ENCODE data around the gene WDR75. TPM values are rescaled to one million over a fixed set of nuclear protein-coding genes. Genes with fewer than 3 reads are reported as not detected.

WDR75 gene
- total and polyA plus RNA-seq, 9 of the 15 experiments (the other 6 are each of a cell fraction or from before 2014, with no cell fraction given): 50.9 to 111 (median 76.4) TPM

GRCh38 chr2:189488008-189488310, 46.7 kb downstream of the WDR75 start:
- Histone ChIP-seq H3K27me3 (ENCODE audit: control insufficient read depth in 2 of 2, insufficient read depth in 2 of 2, low read length in 2 of 2) (no peaks in the 10 kb centered on the region), H3K27ac (ENCODE audit: extremely low read depth, low read depth, low read length) (no peak overlapping the region), H3K4me1 (replicated peaks in 1 of 2; ENCODE audit: control insufficient read depth in 2 of 2, insufficient read depth in 2 of 2, low read length in 2 of 2) (no peaks in the 10 kb centered on the region; a peak in 2 of 5 replicates), H4K20me1 (replicated peaks; ENCODE audit: control insufficient read depth, insufficient read depth, low read length) (no peaks in the 10 kb centered on the region), H2AFZ (ENCODE audit: low read depth, low read length) (0 out of 2 replicates have a peak overlapping the region, but pooled peaks have one; percentile 40), H3K4me3 (no peak overlapping the region), H3K36me3 (ENCODE audit: control insufficient read depth, insufficient read depth, low read length) (no peaks in the 10 kb centered on the region), H3K4me2 (ENCODE audit: insufficient read depth, low read length) (no peak overlapping the region), H3K9ac (ENCODE audit: insufficient read depth in 1 of 2, low read depth in 2 of 2, low read length in 2 of 2) (no peak overlapping the region), H3K9me3 (replicated peaks; ENCODE audit: control insufficient read depth, insufficient read depth, low read depth, low read length) (no peaks in the 10 kb centered on the region), H3K79me2 (ENCODE audit: control insufficient read depth, insufficient read depth, low read length) (no peaks in the 10 kb centered on the region), H3K9me1 (ENCODE audit: control insufficient read depth, insufficient read depth, low read length) (no peaks in the 10 kb centered on the region)
- ChIA-PET POLR2A (interaction anchor here (0.6 kb wide), 2 partner anchors 22 to 296 kb away, joined by 3 read pairs; no protein-coding TSS in a partner anchor), CTCF (ENCODE audit: low intra/inter-chr PET ratio) (no interaction called here)
- no peak for DNase-seq (ENCODE audit: extremely low read depth in 1 of 4, low spot score in 3 of 4)
- no TSS peak for BruUV-seq (replicated peaks)
- in situ Hi-C loops (cut with MboI): loop anchor here (10.0 to 25.0 kb wide), 2 partner anchors 147 to 574 kb away; partner anchors contain the start of gene MSTN
- ATAC-seq: no peak
- intact Hi-C loops (cut with micrococcal nuclease): no loop called here
- FAIRE-seq: no peak
- 0% methylated on average over 1 of the region's 1 CpG for WGBS (ENCODE audit: insufficient coverage, low coverage, missing lambda C conversion rate)
- TF ChIP-seq RAD21 (CRISPR knock-in tag; conservative IDR thresholded peaks at IDR 0.05 in 1 of 2, IDR thresholded peaks at IDR 0.05 in 1 of 2) (no peak), ZFP1 (CRISPR knock-in tag; IDR thresholded peaks at IDR 0.05) (no peak), ZBTB17 (CRISPR knock-in tag; IDR thresholded peaks at IDR 0.05) (no peak), GTF2B (IDR thresholded peaks at IDR 0.05; ENCODE audit: extremely low read depth, insufficient read length) (no peak), SMARCA4 (IDR thresholded peaks at IDR 0.05) (no peak), DMBX1 (CRISPR knock-in tag; IDR thresholded peaks at IDR 0.05; ENCODE audit: borderline replicate concordance) (no peak), DIDO1 (tag; IDR thresholded peaks at IDR 0.05; ENCODE audit: low read depth) (no peak), ZNF318 (IDR thresholded peaks at IDR 0.05; ENCODE audit: borderline replicate concordance in 1 of 2, low read depth in 1 of 2) (no peak), GABPA (tag; conservative IDR thresholded peaks at IDR 0.05; ENCODE audit: low read depth) (no peak), PRMT5 (CRISPR knock-in tag; IDR thresholded peaks at IDR 0.05) (no peak), RBM34 (IDR thresholded peaks at IDR 0.05; ENCODE audit: borderline replicate concordance, insufficient read depth, low read length) (no peak)
